ENCODE results near the gene NIPBL.

Gene NIPBL

GRCh38 chr5:36950586-36951457, 74.3 kb downstream of the NIPBL start:
- peak overlapping the region; percentile 53 for H3K4me3 ChIP-seq (ENCODE audit: low read length)

GRCh38 chr5:36953043-36953442, 76.5 kb downstream of the NIPBL start:
- no peaks in the 10 kb centered on the region for H3K27me3 ChIP-seq (replicated peaks; ENCODE audit: control insufficient read depth, insufficient read depth, low read length)
- H3K9me3 ChIP-seq (ENCODE audit: control insufficient read depth, low read length), result no peaks in the 10 kb centered on the region
- peaks cover 38% of the 10 kb centered on the region for H3K4me1 ChIP-seq (ENCODE audit: control insufficient read depth, insufficient read depth, low read length)
- H3K9ac ChIP-seq (ENCODE audit: low read length), result no peak overlapping the region
- no peak overlapping the region for H3K4me3 ChIP-seq (ENCODE audit: low read length)
- DNase-seq (ENCODE audit: low read depth), result no peak
- H3K36me3 ChIP-seq (ENCODE audit: control insufficient read depth, insufficient read depth, low read length, severe bottlenecking), result no peaks in the 10 kb centered on the region

More at GRCh38 chr5:36950586-36951457, 74.3 kb downstream of the NIPBL start:
- H3K9me3 ChIP-seq (ENCODE audit: control insufficient read depth, low read length), result no peaks in the 10 kb centered on the region
- no peaks in the 10 kb centered on the region for H3K27me3 ChIP-seq (replicated peaks; ENCODE audit: control insufficient read depth, insufficient read depth, low read length)
- DNase-seq (ENCODE audit: low read depth), result peak; percentile 67
- H3K9ac ChIP-seq (ENCODE audit: low read length), result peak overlapping the region; percentile 45
- H3K4me1 ChIP-seq (ENCODE audit: control insufficient read depth, insufficient read depth, low read length), result peaks cover 56% of the 10 kb centered on the region
- no peaks in the 10 kb centered on the region for H3K36me3 ChIP-seq (ENCODE audit: control insufficient read depth, insufficient read depth, low read length, severe bottlenecking)

GRCh38 chr5:36957953-36958537, 81.5 kb downstream of the NIPBL start:
- H3K4me3 ChIP-seq (ENCODE audit: low read length), result no peak overlapping the region
- H3K36me3 ChIP-seq (ENCODE audit: control insufficient read depth, insufficient read depth, low read length, severe bottlenecking), result peaks cover 19% of the 10 kb centered on the region
- no peaks in the 10 kb centered on the region for H3K9me3 ChIP-seq (ENCODE audit: control insufficient read depth, low read length)
- peaks cover 4% of the 10 kb centered on the region for H3K4me1 ChIP-seq (ENCODE audit: control insufficient read depth, insufficient read depth, low read length)
- H3K9ac ChIP-seq (ENCODE audit: low read length), result no peak overlapping the region
- H3K27me3 ChIP-seq (replicated peaks; ENCODE audit: control insufficient read depth, insufficient read depth, low read length), result no peaks in the 10 kb centered on the region
- DNase-seq (ENCODE audit: low read depth), result no peak

- Histone ChIP-seq H3K9ac (ENCODE audit: low read length) (no peak overlapping the region), H3K27me3 (replicated peaks; ENCODE audit: control insufficient read depth, insufficient read depth, low read length) (no peaks in the 10 kb centered on the region), H3K4me1 (ENCODE audit: control insufficient read depth, insufficient read depth, low read length) (peaks cover 5% of the 10 kb centered on the region), H3K4me3 (ENCODE audit: low read length) (no peak overlapping the region), H3K36me3 (ENCODE audit: control insufficient read depth, insufficient read depth, low read length, severe bottlenecking) (peaks cover 25% of the 10 kb centered on the region), H3K9me3 (ENCODE audit: control insufficient read depth, low read length) (no peaks in the 10 kb centered on the region)
- DNase-seq (ENCODE audit: low read depth), result no peak
Measured at GRCh38 chr5:36958612-36959011, 82.0 kb downstream of the NIPBL start.

- peaks cover 3% of the 10 kb centered on the region for H3K4me1 ChIP-seq (ENCODE audit: control insufficient read depth, insufficient read depth, low read length)
Measured at GRCh38 chr5:36965179-36965578, 88.6 kb downstream of the NIPBL start.

GRCh38 chr5:36969700-36970395, 93.3 kb downstream of the NIPBL start:
- DNase-seq (ENCODE audit: low read depth), result no peak
- Histone ChIP-seq H3K27me3 (replicated peaks; ENCODE audit: control insufficient read depth, insufficient read depth, low read length) (no peaks in the 10 kb centered on the region), H3K4me1 (ENCODE audit: control insufficient read depth, insufficient read depth, low read length) (peaks cover 7% of the 10 kb centered on the region), H3K36me3 (ENCODE audit: control insufficient read depth, insufficient read depth, low read length, severe bottlenecking) (peaks cover 57% of the 10 kb centered on the region), H3K4me3 (ENCODE audit: low read length) (no peak overlapping the region), H3K9me3 (ENCODE audit: control insufficient read depth, low read length) (no peaks in the 10 kb centered on the region), H3K9ac (ENCODE audit: low read length) (no peak overlapping the region)

More at GRCh38 chr5:36965179-36965578, 88.6 kb downstream of the NIPBL start:
- H3K36me3 ChIP-seq (ENCODE audit: control insufficient read depth, insufficient read depth, low read length, severe bottlenecking), result peaks cover 54% of the 10 kb centered on the region
- H3K27me3 ChIP-seq (replicated peaks; ENCODE audit: control insufficient read depth, insufficient read depth, low read length), result no peaks in the 10 kb centered on the region
- no peak overlapping the region for H3K4me3 ChIP-seq (ENCODE audit: low read length)
- no peaks in the 10 kb centered on the region for H3K9me3 ChIP-seq (ENCODE audit: control insufficient read depth, low read length)
- H3K9ac ChIP-seq (ENCODE audit: low read length), result no peak overlapping the region
- no peak for DNase-seq (ENCODE audit: low read depth)

GRCh38 chr5:36978196-36978595, 101.6 kb downstream of the NIPBL start:
- Histone ChIP-seq H3K4me1 (ENCODE audit: control insufficient read depth, insufficient read depth, low read length) (no peaks in the 10 kb centered on the region), H3K9ac (ENCODE audit: low read length) (no peak overlapping the region), H3K36me3 (ENCODE audit: control insufficient read depth, insufficient read depth, low read length, severe bottlenecking) (peaks cover 36% of the 10 kb centered on the region), H3K4me3 (ENCODE audit: low read length) (no peak overlapping the region), H3K27me3 (replicated peaks; ENCODE audit: control insufficient read depth, insufficient read depth, low read length) (no peaks in the 10 kb centered on the region), H3K9me3 (ENCODE audit: control insufficient read depth, low read length) (peaks cover 6% of the 10 kb centered on the region)
- no peak for DNase-seq (ENCODE audit: low read depth)

GRCh38 chr5:36982146-36982545, 105.6 kb downstream of the NIPBL start:
- no peaks in the 10 kb centered on the region for H3K4me1 ChIP-seq (ENCODE audit: control insufficient read depth, insufficient read depth, low read length)
- peaks cover 6% of the 10 kb centered on the region for H3K9me3 ChIP-seq (ENCODE audit: control insufficient read depth, low read length)
- H3K27me3 ChIP-seq (replicated peaks; ENCODE audit: control insufficient read depth, insufficient read depth, low read length), result no peaks in the 10 kb centered on the region
- peaks cover 21% of the 10 kb centered on the region for H3K36me3 ChIP-seq (ENCODE audit: control insufficient read depth, insufficient read depth, low read length, severe bottlenecking)
- H3K4me3 ChIP-seq (ENCODE audit: low read length), result no peak overlapping the region
- H3K9ac ChIP-seq (ENCODE audit: low read length), result no peak overlapping the region
- peak; percentile 19 for DNase-seq (ENCODE audit: low read depth)

GRCh38 chr5:36985387-36985786, 108.8 kb downstream of the NIPBL start:
- H3K9ac ChIP-seq (ENCODE audit: low read length), result no peak overlapping the region
- DNase-seq (ENCODE audit: low read depth), result no peak
- no peaks in the 10 kb centered on the region for H3K27me3 ChIP-seq (replicated peaks; ENCODE audit: control insufficient read depth, insufficient read depth, low read length)
- H3K36me3 ChIP-seq (ENCODE audit: control insufficient read depth, insufficient read depth, low read length, severe bottlenecking), result peaks cover 18% of the 10 kb centered on the region
- no peak overlapping the region for H3K4me3 ChIP-seq (ENCODE audit: low read length)
- H3K9me3 ChIP-seq (ENCODE audit: control insufficient read depth, low read length), result no peaks in the 10 kb centered on the region
- H3K4me1 ChIP-seq (ENCODE audit: control insufficient read depth, insufficient read depth, low read length), result no peaks in the 10 kb centered on the region

- Histone ChIP-seq H3K9me3 (ENCODE audit: control insufficient read depth, low read length) (no peaks in the 10 kb centered on the region), H3K27me3 (replicated peaks; ENCODE audit: control insufficient read depth, insufficient read depth, low read length) (no peaks in the 10 kb centered on the region), H3K9ac (ENCODE audit: low read length) (no peak overlapping the region), H3K4me3 (ENCODE audit: low read length) (no peak overlapping the region), H3K4me1 (ENCODE audit: control insufficient read depth, insufficient read depth, low read length) (no peaks in the 10 kb centered on the region), H3K36me3 (ENCODE audit: control insufficient read depth, insufficient read depth, low read length, severe bottlenecking) (peaks cover 23% of the 10 kb centered on the region)
- DNase-seq (ENCODE audit: low read depth), result no peak
Measured at GRCh38 chr5:36988396-36988795, 111.8 kb downstream of the NIPBL start.

GRCh38 chr5:36998578-36998977, 122.0 kb downstream of the NIPBL start:
- H3K36me3 ChIP-seq (ENCODE audit: control insufficient read depth, insufficient read depth, low read length, severe bottlenecking), result peaks cover 73% of the 10 kb centered on the region
- no peaks in the 10 kb centered on the region for H3K27me3 ChIP-seq (replicated peaks; ENCODE audit: control insufficient read depth, insufficient read depth, low read length)
- H3K9me3 ChIP-seq (ENCODE audit: control insufficient read depth, low read length), result no peaks in the 10 kb centered on the region
- H3K4me1 ChIP-seq (ENCODE audit: control insufficient read depth, insufficient read depth, low read length), result no peaks in the 10 kb centered on the region
- no peak for DNase-seq (ENCODE audit: low read depth)
- H3K4me3 ChIP-seq (ENCODE audit: low read length), result no peak overlapping the region
- no peak overlapping the region for H3K9ac ChIP-seq (ENCODE audit: low read length)
